NT2/D1 (cell line): ENCODE measurements around the gene TESMIN.

ENCODE experiments used
- YY1 ChIP-seq: IDR thresholded peaks from 2 replicates; pipeline ENCODE4 v1.6.1; 2011; ENCODE audit not compliant: insufficient read length, insufficient read depth
- ZNF274 ChIP-seq: IDR thresholded peaks from 2 replicates; pipeline ENCODE4 v1.6.1; 2011; ENCODE audit warnings: mild to moderate bottlenecking, low read depth, low read length

GRCh38 chr11:68724293-68724692 lies 27.0 kb downstream of the TESMIN start:
- TF ChIP-seq YY1 (no peak), ZNF274 (no peak)
